ENCODE measurements around the gene AGXT.

AGXT gene

GRCh38 chr2:240868286-240869108, at the start of gene AGXT:
AGXT (plus strand) TSS chr2:240868824; CDS start chr2:240868866, 42 bp downstream.
- DNase-seq, result no peak

DNA sequence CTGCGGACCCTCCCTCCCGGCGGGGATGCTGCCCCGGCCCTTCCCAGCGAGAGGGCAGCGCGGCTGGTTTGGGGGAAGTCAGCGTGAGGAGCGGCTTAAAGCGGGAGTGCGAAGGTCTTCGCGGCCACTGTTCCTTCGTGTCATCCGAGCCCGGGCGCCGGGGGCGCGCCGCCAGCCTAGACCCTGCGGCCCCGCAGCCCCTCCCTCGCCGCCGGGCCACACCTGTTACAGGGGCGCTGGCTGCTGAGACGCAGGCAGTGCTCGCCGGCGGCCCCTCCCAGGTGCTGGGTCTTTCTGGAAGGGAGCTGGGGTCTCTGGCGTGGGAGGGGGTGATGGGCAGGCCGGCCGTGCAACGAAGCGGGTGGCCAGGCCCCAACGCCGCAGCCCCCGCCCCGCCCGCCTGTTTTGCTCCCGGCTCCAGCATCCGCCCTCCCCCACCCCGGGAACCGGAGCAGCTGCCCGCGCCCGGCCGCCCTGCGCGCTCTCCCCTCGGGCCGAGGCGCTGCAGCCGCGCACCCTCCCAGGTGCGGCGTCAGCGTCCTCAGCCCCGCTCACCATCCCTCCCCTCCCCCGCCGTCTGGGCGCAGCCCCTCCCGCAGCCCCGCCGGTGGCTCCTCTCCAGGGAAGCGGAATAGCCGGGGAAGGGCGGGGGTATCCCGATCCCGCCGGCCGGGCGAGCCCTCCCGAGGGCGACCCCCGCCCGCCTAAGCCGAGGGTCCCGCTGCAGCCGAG, 49.3 kb upstream of the AGXT start:
- no peak for DNase-seq

- no peak for DNase-seq
These were observed 48.6 kb upstream of the AGXT start, which contains the start of gene KIF1A for GRCh38 chr2:240819858-240820606. KIF1A (minus strand) TSS chr2:240820219; CDS start chr2:240797752, 22,467 bp downstream.

DNA sequence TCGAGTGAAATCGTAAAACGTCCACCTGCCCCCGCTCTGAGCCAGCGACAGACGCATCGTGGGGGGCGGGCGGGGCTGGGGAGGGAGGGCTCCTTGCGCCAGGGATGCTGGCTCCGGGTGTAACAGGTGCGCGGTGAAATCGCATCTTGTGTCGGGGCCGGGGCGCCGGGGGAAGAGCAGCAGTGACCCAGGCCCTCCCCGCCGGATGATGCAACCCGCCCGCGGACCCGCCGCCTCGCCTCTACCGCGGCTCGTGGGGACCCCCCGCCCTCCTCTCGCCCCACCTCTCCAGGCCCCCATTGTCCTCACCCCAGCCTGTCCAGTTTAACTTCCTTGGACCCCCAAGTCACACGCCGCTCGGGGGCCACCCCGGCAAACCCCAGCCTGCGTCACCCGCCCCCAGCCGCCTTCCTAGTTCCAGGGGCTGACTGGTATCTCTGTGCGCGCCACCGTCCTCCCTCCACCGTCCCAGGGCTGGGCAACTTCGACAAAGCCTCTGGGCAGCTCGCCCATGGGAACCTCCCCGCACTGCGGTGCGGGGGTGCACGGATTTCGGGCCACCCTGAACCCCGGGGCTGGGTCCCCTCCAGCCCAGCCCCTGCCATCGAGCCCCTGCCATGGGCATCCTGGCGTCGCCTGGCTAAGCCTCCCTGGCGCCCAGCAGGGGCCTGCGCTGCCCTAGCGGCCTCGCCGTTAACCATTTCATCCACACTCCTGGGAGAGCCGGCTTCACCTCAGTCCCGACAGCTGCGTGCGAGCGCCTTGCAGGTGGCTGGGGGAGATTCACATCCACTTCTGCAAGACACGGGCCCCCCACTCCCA, 47.8 kb upstream of the AGXT start:
- DNase-seq, result no peak

DNA sequence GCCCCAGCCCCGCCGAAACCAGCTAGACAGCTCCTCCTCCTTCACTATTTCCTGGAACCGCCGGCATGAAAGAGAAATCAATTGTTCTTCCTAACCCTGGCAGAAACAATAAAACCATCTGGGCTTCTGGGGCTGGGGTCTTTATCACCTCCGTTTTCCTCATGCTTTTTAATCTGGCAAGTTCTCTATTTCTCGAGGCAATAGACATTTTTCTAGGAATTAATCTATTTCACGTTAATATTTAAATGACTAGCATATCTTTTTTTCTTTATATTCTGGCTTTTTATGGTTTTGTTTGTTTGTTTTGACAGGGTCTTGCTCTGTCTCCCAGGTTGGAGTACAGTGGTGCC, 47.2 kb upstream of the AGXT start:
- no peak for DNase-seq

DNA sequence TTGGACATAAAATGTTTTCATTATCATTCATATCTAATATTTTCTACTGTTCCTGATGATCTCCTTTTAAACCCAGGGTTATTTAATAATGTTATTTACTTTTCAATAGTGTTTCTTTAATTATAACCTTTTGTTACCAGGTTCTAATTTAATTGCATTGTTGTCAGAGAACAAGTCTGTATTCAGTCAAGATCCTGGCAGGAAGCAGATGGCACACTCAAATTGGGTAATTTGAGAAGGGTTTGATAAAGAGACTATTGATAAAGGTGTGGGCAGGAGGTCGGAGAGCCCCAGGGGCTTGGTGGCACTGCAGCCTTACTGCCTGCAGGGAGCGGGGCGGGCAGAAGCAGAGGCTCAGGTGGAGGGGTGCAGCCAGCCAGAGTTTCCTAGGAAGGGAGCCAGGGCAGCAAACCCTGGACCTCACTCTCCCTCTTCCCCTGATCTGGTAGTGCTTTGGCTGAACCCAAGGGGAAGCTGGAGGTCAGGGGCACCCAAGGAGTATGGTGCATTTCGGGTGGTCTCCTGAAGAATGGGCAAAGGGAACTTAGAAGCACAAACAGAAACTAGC, 46.3 kb upstream of the AGXT start:
- DNase-seq, result no peak

- DNase-seq, result no peak
These were observed 44.9 kb upstream of the AGXT start for GRCh38 chr2:240823449-240824336.

DNA sequence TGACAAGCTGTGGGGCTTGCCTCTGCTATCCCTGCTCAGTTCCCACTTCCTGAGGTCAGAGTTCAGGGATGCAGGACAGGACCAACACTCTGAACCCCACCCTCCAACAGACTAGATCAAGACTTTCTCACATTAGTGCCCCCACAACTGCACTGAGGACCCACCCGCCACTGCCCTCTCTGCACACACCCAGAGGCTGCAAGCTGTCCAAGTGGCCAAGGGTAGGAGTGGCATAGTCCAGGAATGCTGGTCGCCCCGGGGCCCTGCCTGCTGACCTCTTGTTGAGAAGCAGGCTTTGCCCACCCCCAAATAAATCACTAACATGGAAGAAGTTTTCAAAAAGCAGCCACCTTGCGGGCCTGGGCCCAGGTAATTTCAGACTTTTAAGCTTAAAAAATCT, 43.1 kb upstream of the AGXT start:
- DNase-seq, result no peak

GRCh38 chr2:240831594-240832204, 36.9 kb upstream of the AGXT start:
- DNase-seq, result no peak

- DNase-seq, result peak; percentile 98
These were observed 36.4 kb upstream of the AGXT start for GRCh38 chr2:240832205-240832727.

- no peak for DNase-seq
These were observed 35.6 kb upstream of the AGXT start for GRCh38 chr2:240832921-240833494.

DNA sequence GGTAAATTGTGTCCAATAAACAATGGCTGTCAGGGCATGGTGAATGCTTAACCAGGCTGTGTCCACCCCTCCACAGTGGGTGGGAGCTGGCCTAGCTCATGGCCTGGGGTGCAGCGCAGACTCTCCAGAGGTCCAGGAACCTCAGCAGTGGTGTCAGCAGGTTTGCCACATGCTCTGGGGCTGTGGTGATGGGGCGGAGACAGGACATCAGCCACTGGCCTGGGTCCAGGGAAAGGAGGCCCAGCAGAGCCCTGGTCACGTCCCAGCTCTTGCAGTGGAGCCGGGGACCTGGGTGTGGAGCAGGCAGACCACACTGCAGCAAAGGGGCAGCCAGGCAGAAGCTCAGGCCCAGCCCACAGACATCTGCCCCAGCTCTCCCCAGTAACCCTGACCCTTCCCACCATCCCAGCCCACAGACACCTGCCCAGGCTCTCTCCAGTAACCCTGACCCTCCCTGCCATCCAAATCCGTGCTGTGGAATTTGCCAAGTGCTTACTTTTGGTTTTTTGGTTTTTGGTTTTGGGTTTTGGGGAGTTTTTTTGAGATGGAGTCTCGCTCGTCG, 34.8 kb upstream of the AGXT start:
- no peak for DNase-seq

GRCh38 chr2:240834377-240834975, 34.1 kb upstream of the AGXT start:
- DNase-seq, result no peak

GRCh38 chr2:240835528-240835927, 33.1 kb upstream of the AGXT start:
- no peak for DNase-seq

DNA sequence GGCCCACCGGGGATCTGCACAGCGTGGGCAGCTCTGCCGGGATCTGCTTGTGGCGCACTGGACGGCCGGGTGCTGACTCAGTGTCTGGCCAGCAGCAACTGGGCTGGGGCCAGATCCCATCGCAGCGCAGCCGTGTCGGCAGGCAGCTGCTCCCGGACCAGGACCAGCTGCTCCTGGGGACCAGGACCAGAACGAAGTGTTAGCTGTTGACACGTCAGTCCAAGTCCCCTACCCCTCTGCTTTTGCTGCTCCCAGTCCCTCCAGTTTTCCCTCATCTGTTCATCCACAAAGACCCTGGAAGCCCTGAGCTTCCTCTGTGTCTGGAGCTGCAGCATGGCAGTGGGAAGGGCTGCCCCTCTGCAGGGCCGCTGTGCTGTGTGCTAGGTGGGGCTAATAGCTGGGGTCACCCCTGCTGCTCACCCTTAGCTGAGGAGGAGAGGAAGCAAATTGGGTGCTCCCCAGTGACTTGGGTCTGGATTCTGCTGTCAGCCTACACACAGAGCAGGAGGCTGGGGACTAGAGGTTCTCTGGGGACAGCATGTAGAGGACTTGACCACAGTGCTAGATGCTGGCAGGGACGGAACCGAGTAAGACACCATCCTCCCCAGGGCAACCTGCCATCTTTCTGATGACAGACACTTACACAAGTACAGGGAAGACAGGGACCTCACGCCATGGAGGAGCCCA, 31.7 kb upstream of the AGXT start:
- DNase-seq, result no peak

- DNase-seq, result no peak
These were observed 31.0 kb upstream of the AGXT start for GRCh38 chr2:240837621-240838020.

GRCh38 chr2:240839152-240840143, 29.2 kb upstream of the AGXT start:
- no peak for DNase-seq

All from CD4-positive, alpha-beta T cell treated with Interleukin-6 for 4 hours (primary cell).